WERI-Rb-1 (cell line): ENCODE results near the gene MKRN2.

Source experiments
- DNase-seq: peaks from one replicate; pipeline ENCODE4 v3.0.0-alpha.2; 2020
- H3K27ac ChIP-seq: fragments of 250-450 bp; sonication (Bioruptor Pico); 2 replicates; pipeline ENCODE4 v1.5.1; 2020; ENCODE audit warnings: mild to moderate bottlenecking, moderate library complexity
- H3K27me3 ChIP-seq: fragments of 250-450 bp; sonication (Bioruptor Pico); 2 replicates; pipeline ENCODE4 v1.5.1; 2021; ENCODE audit warnings: mild to moderate bottlenecking, low read depth, moderate library complexity; ENCODE audit not compliant: insufficient read depth, severe bottlenecking
- H3K36me3 ChIP-seq: fragments of 250-450 bp; sonication (Bioruptor Pico); 2 replicates; pipeline ENCODE4 v1.5.1; 2020; ENCODE audit warnings: mild to moderate bottlenecking, moderate library complexity
- H3K4me3 ChIP-seq: 2 replicates; pipeline ENCODE4 v1.5.1; 2011; ENCODE audit warnings: low read depth, mild to moderate bottlenecking, control low read depth, low read length
- H3K9me3 ChIP-seq: fragments of 250-450 bp; sonication (Bioruptor Pico); 2 replicates; pipeline ENCODE4 v1.5.1; 2021; ENCODE audit warnings: mild to moderate bottlenecking, moderate library complexity; ENCODE audit not compliant: severe bottlenecking
- CTCF ChIP-seq: IDR thresholded peaks from 2 replicates; pipeline ENCODE4 v1.5.1; 2011; ENCODE audit warnings: low read depth, mild to moderate bottlenecking, control low read depth, inconsistent platforms, low read length

MKRN2 gene

GRCh38 chr3:12583280-12583679 is 26.4 kb downstream of the MKRN2 start:
- no peak for DNase-seq
- H3K4me3 ChIP-seq = no peak overlapping the region
- no peak overlapping the region for H3K27ac ChIP-seq
- no peaks in the 10 kb centered on the region for H3K27me3 ChIP-seq
- no peak for TF ChIP-seq CTCF
- peaks cover 85% of the 10 kb centered on the region for H3K36me3 ChIP-seq
- no peaks in the 10 kb centered on the region for H3K9me3 ChIP-seq

GRCh38 chr3:12584083-12584482 is 27.2 kb downstream of the MKRN2 start:
- Histone ChIP-seq H3K4me3 (no peak overlapping the region), H3K27ac (no peak overlapping the region), H3K36me3 (peaks cover 87% of the 10 kb centered on the region)

GRCh38 chr3:12585181-12585580 is 28.3 kb downstream of the MKRN2 start:
- peaks cover 89% of the 10 kb centered on the region for H3K36me3 ChIP-seq
- no peak overlapping the region for H3K4me3 ChIP-seq

More at GRCh38 chr3:12584083-12584482, 27.2 kb downstream of the MKRN2 start:
- Histone ChIP-seq H3K9me3 (no peaks in the 10 kb centered on the region), H3K27me3 (no peaks in the 10 kb centered on the region)
- no peak for TF ChIP-seq CTCF
- no peak for DNase-seq

GRCh38 chr3:12585970-12586369 is 29.1 kb downstream of the MKRN2 start:
- no peaks in the 10 kb centered on the region for H3K9me3 ChIP-seq
- no peak for TF ChIP-seq CTCF
- peaks cover 89% of the 10 kb centered on the region for H3K36me3 ChIP-seq
- no peak overlapping the region for H3K4me3 ChIP-seq
- no peak for DNase-seq
- H3K27ac ChIP-seq = no peak overlapping the region
- no peaks in the 10 kb centered on the region for H3K27me3 ChIP-seq

More at GRCh38 chr3:12585181-12585580, 28.3 kb downstream of the MKRN2 start:
- H3K27ac ChIP-seq = no peak overlapping the region
- no peaks in the 10 kb centered on the region for H3K27me3 ChIP-seq
- TF ChIP-seq CTCF = no peak
- H3K9me3 ChIP-seq = no peaks in the 10 kb centered on the region
- DNase-seq = no peak

GRCh38 chr3:12586403-12586802 is 29.5 kb downstream of the MKRN2 start:
- Histone ChIP-seq H3K4me3 (no peak overlapping the region), H3K9me3 (no peaks in the 10 kb centered on the region), H3K27ac (no peak overlapping the region), H3K27me3 (no peaks in the 10 kb centered on the region), H3K36me3 (peaks cover 89% of the 10 kb centered on the region)
- no peak for DNase-seq
- TF ChIP-seq CTCF = no peak
